HG02973 (cell line): ENCODE measurements around the gene CDC16.
"Not testable (repeated sequence)": the region's sequence is repeated elsewhere in the genome, so short reads cannot be mapped to it uniquely, and the experiment has no call there.

Source experiments
- ATAC-seq: cut with Tn5 transposase; IDR thresholded peaks from one replicate; pipeline ENCODE4 v1.9.1; 2021; ENCODE audit warnings: moderate library complexity; ENCODE audit not compliant: unreplicated experiment

Gene CDC16

GRCh38 chr13:114234645-114235421, at the start of gene CDC16:
Gene CDC16 (plus strand): TSS chr13:114234897. CDS start chr13:114235085, 188 bp downstream.
- peak; percentile 89 for ATAC-seq

GRCh38 chr13:114185182-114185971, 49.3 kb upstream of the CDC16 start:
- no peak for ATAC-seq

- no peak for ATAC-seq
Observed at GRCh38 chr13:114194853-114195252, 39.8 kb upstream of the CDC16 start.

- no peak for ATAC-seq
Observed at GRCh38 chr13:114196629-114197028, 38.1 kb upstream of the CDC16 start.

- no peak for ATAC-seq
Observed at GRCh38 chr13:114198556-114198955, 36.1 kb upstream of the CDC16 start.

- not testable (repeated sequence) for ATAC-seq
Observed at GRCh38 chr13:114199526-114199925, 35.2 kb upstream of the CDC16 start.

GRCh38 chr13:114199954-114200353, 34.7 kb upstream of the CDC16 start:
- ATAC-seq, result no peak

- no peak for ATAC-seq
Observed at GRCh38 chr13:114200399-114200911, 34.2 kb upstream of the CDC16 start.

GRCh38 chr13:114202581-114202980, 32.1 kb upstream of the CDC16 start:
- ATAC-seq, result no peak

GRCh38 chr13:114203536-114203935, 31.2 kb upstream of the CDC16 start:
- no peak for ATAC-seq

GRCh38 chr13:114204894-114205293, 29.8 kb upstream of the CDC16 start:
- no peak for ATAC-seq

GRCh38 chr13:114208134-114208533, 26.6 kb upstream of the CDC16 start:
- no peak for ATAC-seq

- ATAC-seq, result no peak
Observed at GRCh38 chr13:114211446-114212157, 23.1 kb upstream of the CDC16 start.

- ATAC-seq, result no peak
Observed at GRCh38 chr13:114212158-114212495, 22.6 kb upstream of the CDC16 start.

GRCh38 chr13:114213980-114214379, 20.7 kb upstream of the CDC16 start:
- ATAC-seq, result no peak

- ATAC-seq, result no peak
Observed at GRCh38 chr13:114219392-114219791, 15.3 kb upstream of the CDC16 start.

- no peak for ATAC-seq
Observed at GRCh38 chr13:114222461-114222968, 12.2 kb upstream of the CDC16 start.

- ATAC-seq, result no peak
Observed at GRCh38 chr13:114224201-114224600, 10.5 kb upstream of the CDC16 start.

- ATAC-seq, result no peak
Observed at GRCh38 chr13:114225610-114226009, 9.1 kb upstream of the CDC16 start.

GRCh38 chr13:114226088-114226487, 8.6 kb upstream of the CDC16 start:
- ATAC-seq, result no peak

- ATAC-seq, result peak; percentile 77
Observed at GRCh38 chr13:114226699-114227323, 7.9 kb upstream of the CDC16 start.
